ENCODE measurements around the gene GAS2L2.

Gene GAS2L2

DNA sequence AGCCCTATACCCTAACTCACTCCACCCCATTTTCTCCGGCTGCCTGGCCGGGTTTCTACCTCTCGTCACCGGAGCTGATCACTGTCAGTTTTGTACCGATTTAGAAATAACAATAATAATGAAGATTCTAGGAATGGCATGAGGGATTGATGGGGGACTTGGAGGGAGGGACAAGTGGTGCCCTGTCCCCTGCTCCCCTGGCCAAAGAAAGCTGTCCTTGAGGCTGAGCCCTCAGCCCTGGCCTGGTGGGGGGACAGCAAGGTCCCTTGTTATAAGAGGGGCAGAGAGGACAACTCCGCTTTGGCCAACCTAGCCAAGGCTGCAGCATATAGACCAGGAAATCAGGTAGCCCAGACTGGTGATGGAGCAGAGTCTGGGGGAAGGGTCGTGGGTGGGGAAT is 10.5 kb downstream of the GAS2L2 start:
- DNase-seq (ENCODE audit: extremely low read depth, low read depth): no peak
- TF ChIP-seq, protein P1, sequence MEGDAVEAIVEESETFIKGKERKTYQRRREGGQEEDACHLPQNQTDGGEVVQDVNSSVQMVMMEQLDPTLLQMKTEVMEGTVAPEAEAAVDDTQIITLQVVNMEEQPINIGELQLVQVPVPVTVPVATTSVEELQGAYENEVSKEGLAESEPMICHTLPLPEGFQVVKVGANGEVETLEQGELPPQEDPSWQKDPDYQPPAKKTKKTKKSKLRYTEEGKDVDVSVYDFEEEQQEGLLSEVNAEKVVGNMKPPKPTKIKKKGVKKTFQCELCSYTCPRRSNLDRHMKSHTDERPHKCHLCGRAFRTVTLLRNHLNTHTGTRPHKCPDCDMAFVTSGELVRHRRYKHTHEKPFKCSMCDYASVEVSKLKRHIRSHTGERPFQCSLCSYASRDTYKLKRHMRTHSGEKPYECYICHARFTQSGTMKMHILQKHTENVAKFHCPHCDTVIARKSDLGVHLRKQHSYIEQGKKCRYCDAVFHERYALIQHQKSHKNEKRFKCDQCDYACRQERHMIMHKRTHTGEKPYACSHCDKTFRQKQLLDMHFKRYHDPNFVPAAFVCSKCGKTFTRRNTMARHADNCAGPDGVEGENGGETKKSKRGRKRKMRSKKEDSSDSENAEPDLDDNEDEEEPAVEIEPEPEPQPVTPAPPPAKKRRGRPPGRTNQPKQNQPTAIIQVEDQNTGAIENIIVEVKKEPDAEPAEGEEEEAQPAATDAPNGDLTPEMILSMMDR (IDR thresholded peaks at IDR 0.05; ENCODE audit: low read depth, low read length, missing control alignments): no peak
- H3K4me3 ChIP-seq (replicated peaks; ENCODE audit: low read depth, low read length): no peak overlapping the region

DNA sequence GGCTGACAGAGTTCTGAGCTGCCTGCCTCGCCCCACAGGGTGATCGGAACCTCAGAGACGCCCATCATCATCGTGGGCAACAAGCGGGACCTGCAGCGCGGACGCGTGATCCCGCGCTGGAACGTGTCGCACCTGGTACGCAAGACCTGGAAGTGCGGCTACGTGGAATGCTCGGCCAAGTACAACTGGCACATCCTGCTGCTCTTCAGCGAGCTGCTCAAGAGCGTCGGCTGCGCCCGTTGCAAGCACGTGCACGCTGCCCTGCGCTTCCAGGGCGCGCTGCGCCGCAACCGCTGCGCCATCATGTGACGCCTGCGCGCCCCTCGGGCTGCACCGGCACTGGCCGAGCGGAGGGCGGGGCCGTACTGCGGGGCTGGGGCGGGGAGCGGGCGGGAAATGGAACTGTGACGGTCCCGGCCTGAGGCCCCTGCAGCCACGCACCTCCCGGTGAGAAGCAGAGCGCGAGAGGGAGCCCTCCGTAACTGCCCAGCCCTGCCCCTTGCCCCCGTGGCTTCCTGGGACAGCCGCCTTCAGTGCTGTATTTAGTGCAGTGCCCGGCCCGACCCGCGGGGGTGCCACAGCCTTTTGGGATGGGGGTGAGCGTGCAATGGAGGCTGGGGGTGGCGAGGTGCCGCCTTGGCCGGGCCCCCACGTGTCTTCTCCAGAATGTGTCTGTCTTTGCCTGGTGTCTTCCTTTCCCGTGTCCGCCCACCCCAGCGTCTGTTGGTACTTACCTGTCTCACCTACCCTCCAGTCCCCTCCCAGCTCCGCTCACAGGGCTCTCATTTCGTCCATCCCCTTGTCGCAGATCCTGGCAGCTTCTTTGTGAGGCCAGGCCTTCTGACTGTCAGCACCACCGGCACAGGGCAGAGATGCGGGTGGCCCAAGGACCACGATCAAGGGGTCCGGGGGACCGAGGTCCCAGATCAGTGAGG is 11.8 kb downstream of the GAS2L2 start:
- TF ChIP-seq, protein P1 (IDR thresholded peaks at IDR 0.05; ENCODE audit: low read depth, low read length, missing control alignments): no peak
- H3K4me3 ChIP-seq (replicated peaks; ENCODE audit: low read depth, low read length): no peak overlapping the region
- DNase-seq (ENCODE audit: extremely low read depth, low read depth): no peak

DNA sequence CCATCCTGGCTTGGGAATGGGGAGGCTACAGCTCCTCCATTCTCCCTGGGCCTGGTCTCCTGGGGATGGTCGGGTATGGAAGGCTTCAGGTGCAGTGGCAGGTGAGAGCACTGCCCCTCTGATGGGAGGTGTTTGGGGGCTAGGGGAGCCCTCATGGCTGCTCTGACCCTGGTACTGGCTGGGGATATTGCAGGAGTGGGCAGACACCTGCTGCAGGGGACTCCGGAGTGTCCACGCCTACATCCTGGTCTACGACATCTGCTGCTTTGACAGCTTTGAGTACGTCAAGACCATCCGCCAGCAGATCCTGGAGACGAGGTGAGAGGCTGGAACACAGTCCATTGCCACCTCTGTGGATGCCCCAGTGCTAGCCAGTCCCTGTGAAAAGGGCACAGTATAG is 12.8 kb downstream of the GAS2L2 start:
- no peak overlapping the region for H3K4me3 ChIP-seq (replicated peaks; ENCODE audit: low read depth, low read length)
- TF ChIP-seq, protein P1 (IDR thresholded peaks at IDR 0.05; ENCODE audit: low read depth, low read length, missing control alignments): no peak
- no peak for DNase-seq (ENCODE audit: extremely low read depth, low read depth)

DNA sequence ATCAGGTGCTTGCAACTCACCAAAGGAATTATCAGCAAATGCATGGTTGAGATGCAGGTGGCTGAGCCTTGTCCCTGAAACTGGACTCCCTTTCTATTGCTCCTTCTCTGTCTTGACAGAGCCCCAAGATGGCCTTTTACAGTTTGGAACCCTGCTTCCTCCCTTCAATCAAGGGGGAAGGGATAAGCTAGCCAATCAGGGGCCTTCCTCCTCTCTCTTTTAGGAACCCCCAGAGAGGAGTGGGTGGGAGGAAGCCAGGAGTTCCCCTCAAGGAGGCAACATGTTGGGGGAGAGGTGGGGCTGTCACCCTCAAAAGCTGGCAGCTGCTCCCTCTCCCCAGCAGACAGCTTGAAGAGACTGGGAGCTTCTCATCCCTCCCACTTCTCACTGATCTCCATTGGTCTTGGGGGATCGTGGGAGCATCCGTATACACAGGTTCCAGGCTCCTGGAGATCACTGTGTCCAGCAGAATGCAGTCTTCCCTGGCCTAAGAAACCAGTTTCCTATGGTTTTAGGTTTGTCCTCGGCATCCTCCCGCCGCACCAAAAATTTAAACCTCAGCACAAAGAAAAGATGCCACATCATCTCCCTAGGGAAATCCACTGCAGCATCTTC is 14.4 kb downstream of the GAS2L2 start:
- TF ChIP-seq, protein P1 (IDR thresholded peaks at IDR 0.05; ENCODE audit: low read depth, low read length, missing control alignments): no peak
- DNase-seq (ENCODE audit: extremely low read depth, low read depth): no peak

DNA sequence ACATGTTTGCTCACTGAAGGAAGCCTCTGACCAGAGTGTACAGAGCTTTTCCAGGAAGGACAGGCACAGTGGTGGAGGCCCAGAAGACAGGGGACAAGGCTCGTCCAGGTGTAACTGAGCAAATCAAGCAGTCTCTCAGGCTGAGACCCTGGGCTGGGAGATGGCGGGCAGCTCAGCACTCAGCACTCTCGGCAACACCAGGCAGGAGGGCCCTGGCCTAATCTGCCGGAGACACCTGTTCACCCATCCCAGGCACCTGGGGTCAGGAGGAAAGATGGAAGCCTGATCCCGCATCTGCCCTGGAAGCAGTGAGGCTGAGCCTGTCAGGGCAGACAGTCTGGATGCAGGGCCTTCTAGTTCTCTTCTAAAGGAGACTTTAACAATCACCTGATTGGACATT is 16.8 kb downstream of the GAS2L2 start:
- DNase-seq (ENCODE audit: extremely low read depth, low read depth): no peak
- no peak overlapping the region for H3K4me3 ChIP-seq (replicated peaks; ENCODE audit: low read depth, low read length)
- TF ChIP-seq, protein P1 (IDR thresholded peaks at IDR 0.05; ENCODE audit: low read depth, low read length, missing control alignments): no peak

More for the DNA sequence above, 14.4 kb downstream of the GAS2L2 start:
- H3K4me3 ChIP-seq (replicated peaks; ENCODE audit: low read depth, low read length): no peak overlapping the region

DNA sequence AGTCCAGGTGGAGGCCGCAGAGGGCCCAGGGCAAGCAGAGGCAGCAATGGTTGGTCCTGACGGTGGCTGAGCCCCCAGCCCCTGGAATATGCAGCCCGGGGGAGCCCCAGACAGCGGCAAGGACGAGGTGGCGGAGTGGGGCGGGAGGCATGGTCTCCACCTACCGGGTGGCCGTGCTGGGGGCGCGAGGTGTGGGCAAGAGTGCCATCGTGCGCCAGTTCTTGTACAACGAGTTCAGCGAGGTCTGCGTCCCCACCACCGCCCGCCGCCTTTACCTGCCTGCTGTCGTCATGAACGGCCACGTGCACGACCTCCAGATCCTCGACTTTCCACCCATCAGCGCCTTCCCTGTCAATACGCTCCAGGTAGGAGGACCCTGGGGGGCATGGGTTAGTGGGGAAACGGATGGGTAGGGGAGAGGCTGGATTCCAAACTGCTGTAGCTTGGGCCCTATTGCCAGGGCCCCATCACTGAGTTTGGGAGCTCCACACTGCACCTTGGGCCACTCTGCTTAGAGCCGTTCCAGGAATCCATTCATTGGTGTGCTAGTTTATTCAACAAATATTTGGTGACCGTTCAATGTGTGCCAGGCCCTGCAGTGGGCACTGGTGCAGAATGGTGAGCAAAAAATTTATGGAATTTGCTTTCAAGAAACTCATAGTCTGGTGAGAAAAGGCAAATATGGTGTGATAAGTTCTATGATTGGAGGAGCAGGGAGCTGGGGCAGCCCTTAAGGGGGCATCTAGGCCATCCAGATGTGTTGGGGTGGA is 17.8 kb downstream of the GAS2L2 start:
- no peak overlapping the region for H3K4me3 ChIP-seq (replicated peaks; ENCODE audit: low read depth, low read length)
- no peak for DNase-seq (ENCODE audit: extremely low read depth, low read depth)
- TF ChIP-seq, protein P1 (IDR thresholded peaks at IDR 0.05; ENCODE audit: low read depth, low read length, missing control alignments): no peak

Measured in HFF-Myc (cell line).